ENCODE results near the gene EPHB6.

- TF ChIP-seq POLR2A (IDR thresholded peaks at IDR 0.05) (no peak), CTCF (IDR thresholded peaks at IDR 0.05) (no peak), EP300 (IDR thresholded peaks at IDR 0.05) (no peak)
Observed at GRCh38 chr7:142876236-142876960, 21.5 kb downstream of the EPHB6 start.

Measured in tibial nerve (tissue), 4 donors.